Epithelial cell of proximal tubule (primary cell): ENCODE results near the gene KLHL12. TPM values are rescaled to one million over a fixed set of nuclear protein-coding genes. Genes with fewer than 3 reads are reported as not detected.
A peak's percentile ranks its signal among the peaks of the same experiment; 100 is the strongest.

Experiments
- DNase-seq: peaks from one replicate; pipeline ENCODE4 v3.0.0-alpha.2; 2011; ENCODE audit warnings: low read depth
- H3K4me3 ChIP-seq: 2 replicates; pipeline ENCODE4 v1.5.1; 2011; ENCODE audit warnings: low read depth, mild to moderate bottlenecking, low read length
- CTCF ChIP-seq: conservative IDR thresholded peaks from 2 replicates; pipeline ENCODE4 v1.5.1; 2012; ENCODE audit warnings: low read depth, mild to moderate bottlenecking, low read length
- total RNA-seq: library from RNA; depleted of rRNA; stranded (reverse); fragments of >200 nt; gene quantifications from 2 replicates; pipeline ENCODE4 v1.2.3, GENCODE V29; 2015

KLHL12 gene
- total RNA-seq, 1 donor from 2014 or later, result 25.9 TPM

- TF ChIP-seq CTCF, result no peak
- peak overlapping the region; percentile 79 for H3K4me3 ChIP-seq
- no peak for DNase-seq
Measured at GRCh38 chr1:202967684-202968281, 40.7 kb upstream of the KLHL12 start.

- peak overlapping the region; percentile 79 for H3K4me3 ChIP-seq
- no peak for DNase-seq
- no peak for TF ChIP-seq CTCF
Measured at GRCh38 chr1:202966006-202966898, 39.2 kb upstream of the KLHL12 start.

- no peak for TF ChIP-seq CTCF
- DNase-seq, result no peak
- H3K4me3 ChIP-seq, result no peak overlapping the region
Measured at GRCh38 chr1:202965422-202965821, 38.4 kb upstream of the KLHL12 start.

GRCh38 chr1:202964791-202965410, 37.9 kb upstream of the KLHL12 start:
- no peak for TF ChIP-seq CTCF
- H3K4me3 ChIP-seq, result no peak overlapping the region
- no peak for DNase-seq

- no peak for DNase-seq
- H3K4me3 ChIP-seq, result no peak overlapping the region
- TF ChIP-seq CTCF, result no peak
Measured at GRCh38 chr1:202961220-202961880, 34.3 kb upstream of the KLHL12 start.

- DNase-seq, result no peak
- no peak overlapping the region for H3K4me3 ChIP-seq
- no peak for TF ChIP-seq CTCF
Measured at GRCh38 chr1:202959276-202959620, 32.2 kb upstream of the KLHL12 start.
